KMS-11 (cell line): ENCODE data around the gene PDLIM3.

Source experiments
- H2AFZ ChIP-seq: fragments of 200-600 bp; sonication (generic); 2 replicates; pipeline ENCODE4 v1.6.1; 2016; ENCODE audit warnings: antibody characterized with exemption, mixed run types, low read depth
- H3K27ac ChIP-seq: fragments of 200-600 bp; sonication (generic); 2 replicates; pipeline ENCODE4 v1.6.1; 2016; ENCODE audit warnings: mild to moderate bottlenecking, mixed run types
- H3K27me3 ChIP-seq: fragments of 200-600 bp; sonication (generic); 2 replicates; pipeline ENCODE4 v1.6.1; 2017; ENCODE audit warnings: mild to moderate bottlenecking, low read depth, mixed run types, moderate library complexity; ENCODE audit not compliant: insufficient read depth
- H3K36me3 ChIP-seq: fragments of 200-600 bp; sonication (generic); 2 replicates; pipeline ENCODE4 v1.6.1; 2017; ENCODE audit warnings: mild to moderate bottlenecking, mixed run types; ENCODE audit not compliant: insufficient read depth
- H3K4me1 ChIP-seq: fragments of 200-600 bp; sonication (generic); 2 replicates; pipeline ENCODE4 v1.6.1; 2016; ENCODE audit warnings: mild to moderate bottlenecking, low read depth, mixed run types; ENCODE audit not compliant: poor library complexity, severe bottlenecking
- H3K4me2 ChIP-seq: fragments of 200-600 bp; sonication (generic); 2 replicates; pipeline ENCODE4 v1.7.0; 2016; ENCODE audit warnings: mild to moderate bottlenecking, mixed run types
- H3K4me3 ChIP-seq: fragments of 200-600 bp; sonication (generic); IDR thresholded peaks from 2 replicates; pipeline ENCODE4 v1.6.1; 2017; ENCODE audit warnings: low read depth, low read length, mixed read lengths; ENCODE audit not compliant: insufficient read depth
- H3K79me2 ChIP-seq: fragments of 200-600 bp; sonication (generic); 2 replicates; pipeline ENCODE4 v1.6.1; 2016; ENCODE audit warnings: low read depth, mixed run types; ENCODE audit not compliant: insufficient read depth
- H3K9ac ChIP-seq: fragments of 200-600 bp; sonication (generic); 2 replicates; pipeline ENCODE4 v1.6.1; 2016; ENCODE audit warnings: mild to moderate bottlenecking, mixed run types
- H4K20me1 ChIP-seq: fragments of 200-600 bp; sonication (generic); 2 replicates; pipeline ENCODE4 v1.6.1; 2016; ENCODE audit warnings: mild to moderate bottlenecking, mixed run types; ENCODE audit not compliant: insufficient read depth
- CTCF ChIP-seq: fragments of 200-600 bp; sonication (generic); conservative IDR thresholded peaks from 2 replicates; pipeline ENCODE4 v1.6.1; 2017; ENCODE audit warnings: low read depth, mild to moderate bottlenecking, antibody characterized with exemption, low read length, moderate library complexity, mixed read lengths

The PDLIM3 gene, protein sequence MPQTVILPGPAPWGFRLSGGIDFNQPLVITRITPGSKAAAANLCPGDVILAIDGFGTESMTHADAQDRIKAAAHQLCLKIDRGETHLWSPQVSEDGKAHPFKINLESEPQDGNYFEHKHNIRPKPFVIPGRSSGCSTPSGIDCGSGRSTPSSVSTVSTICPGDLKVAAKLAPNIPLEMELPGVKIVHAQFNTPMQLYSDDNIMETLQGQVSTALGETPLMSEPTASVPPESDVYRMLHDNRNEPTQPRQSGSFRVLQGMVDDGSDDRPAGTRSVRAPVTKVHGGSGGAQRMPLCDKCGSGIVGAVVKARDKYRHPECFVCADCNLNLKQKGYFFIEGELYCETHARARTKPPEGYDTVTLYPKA

GRCh38 chr4:185534866-185535611 is at the start of gene PDLIM3:
Gene PDLIM3, minus strand, starts transcription at chr4:185535507. Its CDS starts 73 bp downstream, at chr4:185535434.
- H2AFZ ChIP-seq, result peak within 1 kb of the TSS; percentile 98
- peak within 1 kb of the TSS; percentile 47; the same call in 1 of the 2 replicates for H3K27ac ChIP-seq

GRCh38 chr4:185583813-185584212 is 48.5 kb upstream of the PDLIM3 start:
- Histone ChIP-seq H3K9ac (no peak overlapping the region), H3K27me3 (no peaks in the 10 kb centered on the region), H3K4me1 (peaks cover 32% of the 10 kb centered on the region), H3K36me3 (no peaks in the 10 kb centered on the region), H3K4me2 (no peak overlapping the region), H3K27ac (no peak overlapping the region), H3K4me3 (no peak overlapping the region), H3K79me2 (no peaks in the 10 kb centered on the region), H4K20me1 (no peaks in the 10 kb centered on the region), H2AFZ (no peak overlapping the region)
- no peak for TF ChIP-seq CTCF

More at GRCh38 chr4:185534866-185535611, at the start of gene PDLIM3:
- no peak for TF ChIP-seq CTCF
- Histone ChIP-seq H3K9ac (peak within 1 kb of the TSS; percentile 84), H3K4me2 (peak within 1 kb of the TSS; percentile 84), H3K27me3 (no peaks in the 10 kb centered on the region), H3K79me2 (0 out of 2 replicates have a peak, but pooled peaks cover 4% of the 10 kb centered on the region), H3K36me3 (no peaks in the 10 kb centered on the region), H3K4me1 (peaks cover 21% of the 10 kb centered on the region), H4K20me1 (no peaks in the 10 kb centered on the region), H3K4me3 (peak within 1 kb of the TSS; percentile 46)

- H3K4me3 ChIP-seq, result no peak overlapping the region
- no peaks in the 10 kb centered on the region for H3K79me2 ChIP-seq
- no peaks in the 10 kb centered on the region for H3K36me3 ChIP-seq
- no peak overlapping the region for H3K27ac ChIP-seq
- no peaks in the 10 kb centered on the region for H3K27me3 ChIP-seq
- H4K20me1 ChIP-seq, result no peaks in the 10 kb centered on the region
- no peak overlapping the region for H3K4me2 ChIP-seq
- H3K9ac ChIP-seq, result no peak overlapping the region
- H3K4me1 ChIP-seq, result peaks cover 22% of the 10 kb centered on the region
- no peak for TF ChIP-seq CTCF
- no peak overlapping the region for H2AFZ ChIP-seq
These were observed 47.5 kb upstream of the PDLIM3 start for GRCh38 chr4:185582651-185583400.

DNA sequence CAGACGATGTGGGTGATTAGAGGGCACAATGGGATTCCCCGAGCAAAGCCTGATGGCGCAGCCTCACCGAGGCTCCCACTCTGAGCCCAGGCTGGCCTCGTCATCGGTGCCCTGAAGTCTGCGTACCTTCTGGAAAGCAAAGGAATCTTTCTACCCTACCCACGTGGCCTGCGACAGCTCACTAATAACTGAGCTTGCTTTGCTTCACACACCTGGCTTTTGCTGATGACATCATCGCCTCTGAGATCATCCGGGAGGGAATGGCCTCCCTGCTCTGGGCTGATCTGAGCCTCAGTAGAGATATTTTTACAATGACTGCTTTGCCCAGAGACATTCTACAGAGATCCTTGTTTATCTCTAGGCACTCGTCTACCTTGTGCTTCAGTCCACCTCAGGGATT is 45.4 kb upstream of the PDLIM3 start:
- Histone ChIP-seq H3K27me3 (no peaks in the 10 kb centered on the region), H3K36me3 (no peaks in the 10 kb centered on the region), H3K4me2 (no peak overlapping the region), H3K27ac (no peak overlapping the region), H2AFZ (no peak overlapping the region), H3K79me2 (no peaks in the 10 kb centered on the region), H3K9ac (no peak overlapping the region), H3K4me1 (peaks cover 8% of the 10 kb centered on the region), H3K4me3 (no peak overlapping the region), H4K20me1 (no peaks in the 10 kb centered on the region)
- no peak for TF ChIP-seq CTCF
